Osteoblast (primary cell): ENCODE data around the gene AK8. TPM values are rescaled to one million over a fixed set of nuclear protein-coding genes. Genes with fewer than 3 reads are reported as not detected.
A peak's percentile ranks its signal among the peaks of the same experiment; 100 is the strongest.

ENCODE experiments used
- DNase-seq: peaks from one replicate; pipeline ENCODE4 v3.0.0; 2011; ENCODE audit warnings: low spot score, mixed read lengths; ENCODE audit not compliant: insufficient read length; ENCODE audit errors: missing footprints
- H2AFZ ChIP-seq: 2 replicates; pipeline ENCODE4 v1.6.0; 2011; ENCODE audit warnings: mild to moderate bottlenecking, low read length
- H3K27ac ChIP-seq: 2 replicates; pipeline ENCODE4 v1.5.1; 2011; ENCODE audit warnings: mild to moderate bottlenecking, low read depth, low read length, moderate library complexity
- H3K27me3 ChIP-seq: 2 replicates; pipeline ENCODE4 v1.6.0; 2012; ENCODE audit warnings: mild to moderate bottlenecking, control low read depth, inconsistent platforms, low read length, moderate library complexity; ENCODE audit not compliant: insufficient read depth
- H3K36me3 ChIP-seq: 2 replicates; pipeline ENCODE4 v1.5.1; 2011; ENCODE audit warnings: mild to moderate bottlenecking, low read length, control low read depth, moderate library complexity; ENCODE audit not compliant: insufficient read depth
- H3K4me1 ChIP-seq: 2 replicates; pipeline ENCODE4 v1.5.1; 2011; ENCODE audit warnings: mild to moderate bottlenecking, low read length, control low read depth, moderate library complexity; ENCODE audit not compliant: insufficient read depth
- H3K4me2 ChIP-seq: 2 replicates; pipeline ENCODE4 v1.6.0; 2011; ENCODE audit warnings: mild to moderate bottlenecking, low read length; ENCODE audit not compliant: insufficient read depth
- H3K4me3 ChIP-seq: fragments of 200-600 bp; sonication (generic); 3 replicates; pipeline ENCODE4 v1.5.1; 2012; ENCODE audit warnings: mild to moderate bottlenecking, low read length, inconsistent platforms; ENCODE audit not compliant: insufficient read depth
- H3K79me2 ChIP-seq: 2 replicates; pipeline ENCODE4 v1.6.0; 2012; ENCODE audit warnings: mild to moderate bottlenecking, low read length, control low read depth, inconsistent platforms; ENCODE audit not compliant: insufficient read depth
- H3K9me3 ChIP-seq: 2 replicates; pipeline ENCODE4 v1.5.1; 2011; ENCODE audit warnings: low read depth, low read length, control low read depth
- H4K20me1 ChIP-seq: 2 replicates; pipeline ENCODE4 v1.6.0; 2012; ENCODE audit warnings: mild to moderate bottlenecking, low read length, control low read depth; ENCODE audit not compliant: insufficient read depth
- total RNA-seq: library from RNA; depleted of rRNA; stranded (reverse); fragments of >200 nt; gene quantifications from 2 replicates; pipeline ENCODE4 v1.2.3, GENCODE V29; 2012
- TF ChIP-seq, protein P1 (sequence below): IDR thresholded peaks from 2 replicates; pipeline ENCODE4 v1.5.1; 2011; ENCODE audit warnings: mild to moderate bottlenecking, low read depth, low read length, moderate library complexity; ENCODE audit errors: extremely low read depth

Gene AK8
- total RNA-seq, 1 donor, result 1.1 TPM

DNA sequence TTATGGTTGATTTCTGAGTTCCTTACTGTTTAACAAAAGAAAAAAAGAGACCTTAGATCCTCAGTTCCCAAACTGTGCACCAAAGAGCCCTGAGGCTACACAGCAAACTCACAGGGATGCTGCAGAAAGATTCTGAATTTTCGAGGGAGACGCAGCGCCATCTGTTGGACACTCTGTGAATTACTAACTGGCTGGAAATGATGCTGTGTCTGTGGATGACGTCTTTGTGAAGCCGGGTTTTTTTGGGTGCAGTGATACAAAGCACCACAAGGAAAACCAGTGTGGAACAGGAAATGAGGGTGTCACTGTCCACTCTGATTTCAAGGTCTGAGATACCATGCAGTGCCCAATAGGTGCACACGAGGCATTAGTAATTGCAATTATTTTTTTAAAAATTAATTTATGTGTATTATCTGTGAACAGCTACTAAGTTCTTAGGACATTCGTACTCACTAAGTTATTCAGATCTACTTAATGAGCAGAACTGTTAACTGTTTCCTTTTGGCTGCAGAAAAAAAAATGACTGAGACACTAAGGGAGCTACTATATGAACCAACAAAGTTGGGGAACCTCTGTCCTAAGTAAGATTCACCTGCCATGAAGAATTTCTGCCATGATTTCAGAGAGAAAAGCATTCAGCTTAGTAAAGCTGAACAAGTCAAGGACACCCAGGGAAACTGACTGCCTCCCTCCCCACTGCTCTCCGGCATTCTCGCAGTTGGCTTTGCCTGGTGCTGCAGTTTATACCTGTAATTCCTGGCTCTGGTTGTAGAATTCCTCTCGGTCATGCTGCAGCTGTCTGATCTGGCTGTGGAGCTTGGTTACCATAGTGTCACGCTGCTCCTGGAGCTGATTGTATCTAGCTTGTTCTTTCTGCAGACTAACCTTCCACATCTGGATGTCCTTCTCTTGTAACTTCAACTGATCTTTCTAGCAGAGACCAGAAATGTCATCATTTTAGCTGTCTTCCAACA lies 24.1 kb upstream of the AK8 start:
- H3K36me3 ChIP-seq, result peaks cover 63% of the 10 kb centered on the region
- no peak overlapping the region for H3K4me2 ChIP-seq
- no peaks in the 10 kb centered on the region for H4K20me1 ChIP-seq
- no peaks in the 10 kb centered on the region for H3K9me3 ChIP-seq
- TF ChIP-seq, protein P1, sequence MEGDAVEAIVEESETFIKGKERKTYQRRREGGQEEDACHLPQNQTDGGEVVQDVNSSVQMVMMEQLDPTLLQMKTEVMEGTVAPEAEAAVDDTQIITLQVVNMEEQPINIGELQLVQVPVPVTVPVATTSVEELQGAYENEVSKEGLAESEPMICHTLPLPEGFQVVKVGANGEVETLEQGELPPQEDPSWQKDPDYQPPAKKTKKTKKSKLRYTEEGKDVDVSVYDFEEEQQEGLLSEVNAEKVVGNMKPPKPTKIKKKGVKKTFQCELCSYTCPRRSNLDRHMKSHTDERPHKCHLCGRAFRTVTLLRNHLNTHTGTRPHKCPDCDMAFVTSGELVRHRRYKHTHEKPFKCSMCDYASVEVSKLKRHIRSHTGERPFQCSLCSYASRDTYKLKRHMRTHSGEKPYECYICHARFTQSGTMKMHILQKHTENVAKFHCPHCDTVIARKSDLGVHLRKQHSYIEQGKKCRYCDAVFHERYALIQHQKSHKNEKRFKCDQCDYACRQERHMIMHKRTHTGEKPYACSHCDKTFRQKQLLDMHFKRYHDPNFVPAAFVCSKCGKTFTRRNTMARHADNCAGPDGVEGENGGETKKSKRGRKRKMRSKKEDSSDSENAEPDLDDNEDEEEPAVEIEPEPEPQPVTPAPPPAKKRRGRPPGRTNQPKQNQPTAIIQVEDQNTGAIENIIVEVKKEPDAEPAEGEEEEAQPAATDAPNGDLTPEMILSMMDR, result peak; percentile 99
- no peak overlapping the region for H3K27ac ChIP-seq
- no peaks in the 10 kb centered on the region for H3K27me3 ChIP-seq
- H3K4me3 ChIP-seq, result no peak overlapping the region
- no peaks in the 10 kb centered on the region for H3K4me1 ChIP-seq
- DNase-seq, result peak; percentile 91
- H3K79me2 ChIP-seq, result no peaks in the 10 kb centered on the region
- no peak overlapping the region for H2AFZ ChIP-seq

DNA sequence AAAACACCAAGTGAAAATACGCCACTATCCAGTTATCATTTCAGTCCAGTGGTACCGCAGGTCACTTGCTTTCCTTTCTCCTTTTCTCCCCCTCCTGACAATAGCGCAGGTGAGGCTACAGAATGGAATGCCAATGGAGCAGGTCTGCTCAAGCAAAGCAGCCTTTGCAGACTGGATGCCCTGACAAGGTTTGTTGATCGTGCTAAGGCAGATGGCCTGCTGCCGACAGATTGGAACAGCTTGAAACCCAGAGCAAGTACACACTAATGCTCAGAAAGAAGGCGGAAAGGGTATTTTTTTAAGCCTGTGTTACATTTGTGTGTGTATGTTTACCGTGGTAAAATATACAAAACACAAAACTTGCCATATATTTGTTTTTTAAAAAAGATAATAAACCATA lies 20.0 kb upstream of the AK8 start:
- H3K79me2 ChIP-seq, result no peaks in the 10 kb centered on the region
- no peak overlapping the region for H2AFZ ChIP-seq
- no peak overlapping the region for H3K4me2 ChIP-seq
- peaks cover 54% of the 10 kb centered on the region for H3K36me3 ChIP-seq
- no peaks in the 10 kb centered on the region for H3K9me3 ChIP-seq
- no peaks in the 10 kb centered on the region for H3K27me3 ChIP-seq
- H3K4me1 ChIP-seq, result no peaks in the 10 kb centered on the region
- no peak for DNase-seq
- TF ChIP-seq, protein P1, result no peak
- no peaks in the 10 kb centered on the region for H4K20me1 ChIP-seq
- H3K4me3 ChIP-seq, result no peak overlapping the region
- no peak overlapping the region for H3K27ac ChIP-seq

DNA sequence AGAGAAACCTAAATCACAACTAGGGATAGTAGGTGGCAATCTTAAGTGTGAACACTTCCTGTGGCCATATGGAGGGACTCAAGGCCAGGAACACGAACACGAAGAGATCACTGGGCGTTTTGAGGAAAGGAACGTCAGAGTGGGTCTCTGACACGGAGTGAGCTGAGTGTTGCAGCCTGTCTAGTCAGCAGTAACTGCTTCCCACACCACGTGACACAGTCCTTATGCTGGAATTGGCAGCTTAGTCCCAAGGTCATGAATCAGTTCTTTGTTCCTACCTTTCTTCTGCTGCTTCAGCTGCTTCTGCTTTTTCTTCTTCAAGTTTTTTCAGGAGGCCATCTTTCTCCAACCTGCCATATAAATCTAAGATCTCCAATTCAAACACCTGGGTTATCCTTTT lies 18.8 kb upstream of the AK8 start:
- H3K79me2 ChIP-seq, result no peaks in the 10 kb centered on the region
- no peaks in the 10 kb centered on the region for H3K4me1 ChIP-seq
- no peak overlapping the region for H3K4me2 ChIP-seq
- TF ChIP-seq, protein P1, result no peak
- no peaks in the 10 kb centered on the region for H4K20me1 ChIP-seq
- DNase-seq, result peak; percentile 31
- no peak overlapping the region for H3K4me3 ChIP-seq
- H2AFZ ChIP-seq, result no peak overlapping the region
- no peaks in the 10 kb centered on the region for H3K27me3 ChIP-seq
- H3K9me3 ChIP-seq, result no peaks in the 10 kb centered on the region
- H3K27ac ChIP-seq, result no peak overlapping the region
- H3K36me3 ChIP-seq, result peaks cover 50% of the 10 kb centered on the region

DNA sequence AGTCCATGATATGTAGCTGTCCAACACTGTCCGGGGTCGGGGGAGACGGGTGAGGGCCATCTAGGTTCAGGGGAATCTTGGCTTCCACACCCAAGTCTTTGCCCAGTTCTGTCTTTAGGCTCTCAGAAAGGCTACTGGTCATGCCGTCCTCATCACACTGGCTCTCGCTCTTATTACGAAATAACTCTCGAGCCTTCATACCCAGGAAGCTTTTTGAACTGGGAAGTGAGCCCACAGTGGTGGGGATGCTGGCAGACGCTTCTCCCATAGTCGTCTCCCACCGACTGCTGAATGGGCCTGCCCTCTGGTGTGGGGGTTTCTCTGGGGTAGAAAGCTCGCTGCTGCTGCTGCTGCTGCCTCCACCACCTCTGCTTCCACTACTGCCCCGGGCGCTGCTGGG lies 18.2 kb upstream of the AK8 start:
- no peaks in the 10 kb centered on the region for H3K9me3 ChIP-seq
- no peaks in the 10 kb centered on the region for H4K20me1 ChIP-seq
- H3K4me2 ChIP-seq, result no peak overlapping the region
- no peak overlapping the region for H2AFZ ChIP-seq
- no peak overlapping the region for H3K27ac ChIP-seq
- no peaks in the 10 kb centered on the region for H3K27me3 ChIP-seq
- H3K4me1 ChIP-seq, result no peaks in the 10 kb centered on the region
- peaks cover 45% of the 10 kb centered on the region for H3K36me3 ChIP-seq
- H3K4me3 ChIP-seq, result no peak overlapping the region
- no peaks in the 10 kb centered on the region for H3K79me2 ChIP-seq
- TF ChIP-seq, protein P1, result no peak
- no peak for DNase-seq
